HG03571 (cell line): ENCODE results near the gene FDXR.
"Not testable (repeated sequence)": the region's sequence is repeated elsewhere in the genome, so short reads cannot be mapped to it uniquely, and the experiment has no call there.

Experiments used
- ATAC-seq: cut with Tn5 transposase; IDR thresholded peaks from one replicate; pipeline ENCODE4 v1.9.1; 2021; ENCODE audit not compliant: unreplicated experiment

FDXR gene

GRCh38 chr17:74872313-74873036 is at the start of gene FDXR:
Gene FDXR, minus strand, starts transcription at chr17:74872994. Its CDS starts 50 bp downstream, at chr17:74872944.
- ATAC-seq: peak; percentile 17

- no peak for ATAC-seq
Observed at GRCh38 chr17:74922172-74922571, 49.4 kb upstream of the FDXR start.

GRCh38 chr17:74921769-74922168 is 49.0 kb upstream of the FDXR start:
- ATAC-seq: no peak

- no peak for ATAC-seq
Observed at GRCh38 chr17:74921026-74921681, 48.4 kb upstream of the FDXR start.

GRCh38 chr17:74920642-74921025 is 47.8 kb upstream of the FDXR start:
- ATAC-seq: no peak

- no peak for ATAC-seq
Observed at GRCh38 chr17:74920306-74920620, 47.5 kb upstream of the FDXR start.

GRCh38 chr17:74919440-74920305 is 46.9 kb upstream of the FDXR start:
- ATAC-seq: no peak

- no peak for ATAC-seq
Observed at GRCh38 chr17:74918906-74919305, 46.1 kb upstream of the FDXR start.

GRCh38 chr17:74917430-74917829 is 44.6 kb upstream of the FDXR start:
- ATAC-seq: no peak

- ATAC-seq: no peak
Observed at GRCh38 chr17:74916851-74917199, 44.0 kb upstream of the FDXR start.

GRCh38 chr17:74916136-74916850 is 43.5 kb upstream of the FDXR start:
- ATAC-seq: no peak

- ATAC-seq: not testable (repeated sequence)
Observed at GRCh38 chr17:74911423-74911822, 38.6 kb upstream of the FDXR start.

- ATAC-seq: not testable (repeated sequence)
Observed at GRCh38 chr17:74909097-74909496, 36.3 kb upstream of the FDXR start.

- ATAC-seq: no peak
Observed at GRCh38 chr17:74907012-74907411, 34.2 kb upstream of the FDXR start.

GRCh38 chr17:74906214-74906793 is 33.5 kb upstream of the FDXR start:
- ATAC-seq: not testable (repeated sequence)

GRCh38 chr17:74904687-74905409 is 32.1 kb upstream of the FDXR start:
- no peak for ATAC-seq

GRCh38 chr17:74903671-74904070 is 30.9 kb upstream of the FDXR start:
- no peak for ATAC-seq

- ATAC-seq: no peak
Observed at GRCh38 chr17:74903034-74903433, 30.2 kb upstream of the FDXR start.

- no peak for ATAC-seq
Observed at GRCh38 chr17:74901353-74902135, 28.8 kb upstream of the FDXR start.
